ENCODE measurements around the gene SLC44A1.
"Not testable (repeated sequence)": the region's sequence is repeated elsewhere in the genome, so short reads cannot be mapped to it uniquely, and the experiment has no call there.

Gene SLC44A1

GRCh38 chr9:105243015-105243686 is 1.3 kb upstream of the SLC44A1 start:
- no peak for DNase-seq

GRCh38 chr9:105244734-105245028 is 230 bp downstream of the SLC44A1 start:
- no peak for DNase-seq

GRCh38 chr9:105245029-105245890 is 809 bp downstream of the SLC44A1 start:
- DNase-seq = peak; percentile 87

- no peak for DNase-seq
Observed at GRCh38 chr9:105245891-105246161, 1.4 kb downstream of the SLC44A1 start.

- DNase-seq = peak; percentile 93
Observed at GRCh38 chr9:105246656-105247173, 2.3 kb downstream of the SLC44A1 start.

- no peak for DNase-seq
Observed at GRCh38 chr9:105248691-105249090, 4.2 kb downstream of the SLC44A1 start.

GRCh38 chr9:105251133-105251532 is 6.7 kb downstream of the SLC44A1 start:
- DNase-seq = no peak

- no peak for DNase-seq
Observed at GRCh38 chr9:105251733-105252404, 7.4 kb downstream of the SLC44A1 start.

GRCh38 chr9:105252405-105252756 is 7.9 kb downstream of the SLC44A1 start:
- DNase-seq = no peak

- DNase-seq = no peak
Observed at GRCh38 chr9:105254226-105254625, 9.8 kb downstream of the SLC44A1 start.

GRCh38 chr9:105255421-105255820 is 11.0 kb downstream of the SLC44A1 start:
- no peak for DNase-seq

- DNase-seq = not testable (repeated sequence)
Observed at GRCh38 chr9:105256569-105256968, 12.1 kb downstream of the SLC44A1 start.

- DNase-seq = no peak
Observed at GRCh38 chr9:105257809-105258208, 13.4 kb downstream of the SLC44A1 start.

- peak; percentile 18 for DNase-seq
Observed at GRCh38 chr9:105258225-105258737, 13.8 kb downstream of the SLC44A1 start.

GRCh38 chr9:105259274-105259673 is 14.8 kb downstream of the SLC44A1 start:
- peak; percentile 11 for DNase-seq

- no peak for DNase-seq
Observed at GRCh38 chr9:105259731-105260612, 15.5 kb downstream of the SLC44A1 start.

- no peak for DNase-seq
Observed at GRCh38 chr9:105262497-105262896, 18.0 kb downstream of the SLC44A1 start.

- no peak for DNase-seq
Observed at GRCh38 chr9:105264380-105264779, 19.9 kb downstream of the SLC44A1 start.

- DNase-seq = not testable (repeated sequence)
Observed at GRCh38 chr9:105268254-105268653, 23.8 kb downstream of the SLC44A1 start.

GRCh38 chr9:105269593-105269992 is 25.1 kb downstream of the SLC44A1 start:
- no peak for DNase-seq

GRCh38 chr9:105270711-105271110 is 26.3 kb downstream of the SLC44A1 start:
- no peak for DNase-seq

- DNase-seq = no peak
Observed at GRCh38 chr9:105273731-105274130, 29.3 kb downstream of the SLC44A1 start.

- DNase-seq = no peak
Observed at GRCh38 chr9:105275111-105275510, 30.7 kb downstream of the SLC44A1 start.

Data from NCI-H2171 treated with DMSO at 0.1 percent for 48 hours (cell line).